ENCODE measurements around the gene GLOD4.
"Not testable (repeated sequence)": the region's sequence is repeated elsewhere in the genome, so short reads cannot be mapped to it uniquely, and the experiment has no call there.

GLOD4 gene

GRCh38 chr17:811051-811784 lies 29.1 kb upstream of the GLOD4 start:
- no peak for TF ChIP-seq CTCF (IDR thresholded peaks at IDR 0.05)
- Histone ChIP-seq H3K4me3 (ENCODE audit: low read depth in 1 of 2, low read length in 1 of 2) (no peak overlapping the region), H3K36me3 (no peaks in the 10 kb centered on the region), H3K27ac (no peak overlapping the region), H3K27me3 (no peaks in the 10 kb centered on the region), H3K4me1 (ENCODE audit: control insufficient read depth in 1 of 2, insufficient read depth in 1 of 2, low read depth in 1 of 2, low read length in 1 of 2) (no peaks in the 10 kb centered on the region), H3K9me3 (no peaks in the 10 kb centered on the region)

- Histone ChIP-seq H3K27me3 (no peaks in the 10 kb centered on the region), H3K36me3 (no peaks in the 10 kb centered on the region), H3K4me1 (ENCODE audit: control insufficient read depth in 1 of 2, insufficient read depth in 1 of 2, low read depth in 1 of 2, low read length in 1 of 2) (no peaks in the 10 kb centered on the region), H3K4me3 (ENCODE audit: low read depth in 1 of 2, low read length in 1 of 2) (no peak overlapping the region), H3K9me3 (no peaks in the 10 kb centered on the region), H3K27ac (no peak overlapping the region)
- TF ChIP-seq CTCF (IDR thresholded peaks at IDR 0.05), result no peak
These were observed 25.6 kb upstream of the GLOD4 start for GRCh38 chr17:807523-808294.

- Histone ChIP-seq H3K9me3 (no peaks in the 10 kb centered on the region), H3K36me3 (no peaks in the 10 kb centered on the region), H3K4me1 (ENCODE audit: control insufficient read depth in 1 of 2, insufficient read depth in 1 of 2, low read depth in 1 of 2, low read length in 1 of 2) (no peaks in the 10 kb centered on the region), H3K27me3 (no peaks in the 10 kb centered on the region), H3K4me3 (ENCODE audit: low read depth in 1 of 2, low read length in 1 of 2) (no peak overlapping the region), H3K27ac (no peak overlapping the region)
- no peak for TF ChIP-seq CTCF (IDR thresholded peaks at IDR 0.05)
These were observed 24.9 kb upstream of the GLOD4 start for GRCh38 chr17:806781-807522.

- TF ChIP-seq CTCF (IDR thresholded peaks at IDR 0.05), result no peak
- Histone ChIP-seq H3K4me3 (ENCODE audit: low read depth in 1 of 2, low read length in 1 of 2) (no peak overlapping the region), H3K4me1 (ENCODE audit: control insufficient read depth in 1 of 2, insufficient read depth in 1 of 2, low read depth in 1 of 2, low read length in 1 of 2) (no peaks in the 10 kb centered on the region), H3K9me3 (no peaks in the 10 kb centered on the region), H3K27ac (no peak overlapping the region), H3K36me3 (no peaks in the 10 kb centered on the region), H3K27me3 (no peaks in the 10 kb centered on the region)
These were observed 24.3 kb upstream of the GLOD4 start for GRCh38 chr17:806346-806745.

GRCh38 chr17:805886-806285 lies 23.8 kb upstream of the GLOD4 start:
- H3K4me3 ChIP-seq (ENCODE audit: low read depth in 1 of 2, low read length in 1 of 2); H3K27ac ChIP-seq; H3K27me3 ChIP-seq; H3K36me3 ChIP-seq; H3K4me1 ChIP-seq (ENCODE audit: control insufficient read depth in 1 of 2, insufficient read depth in 1 of 2, low read depth in 1 of 2, low read length in 1 of 2); H3K9me3 ChIP-seq: not testable (repeated sequence)
